ENCODE measurements around the gene CLASP1. TPM values are rescaled to one million over a fixed set of nuclear protein-coding genes. Genes with fewer than 3 reads are reported as not detected.

Gene CLASP1
- total and polyA plus RNA-seq, 2 experiments from 2014 or later = 16.6 to 56.3 TPM

GRCh38 chr2:121326628-121327027 lies 322.6 kb downstream of the CLASP1 start (continued):
- TF ChIP-seq ZNF462 (CRISPR knock-in tag; IDR thresholded peaks at IDR 0.05) (no peak), STAT1 (IDR thresholded peaks at IDR 0.05; ENCODE audit: unreplicated experiment) (no peak), NANOG (IDR thresholded peaks at IDR 0.05; ENCODE audit: borderline replicate concordance) (no peak), ZNF114 (CRISPR knock-in tag; IDR thresholded peaks at IDR 0.05) (no peak), JUNB (IDR thresholded peaks at IDR 0.05; ENCODE audit: unreplicated experiment) (no peak), EZH2phosphoT487 (IDR thresholded peaks at IDR 0.05; ENCODE audit: unreplicated experiment) (no peak), REST (IDR thresholded peaks at IDR 0.05; ENCODE audit: unreplicated experiment) (no peak)
